HCT116 (cell line): ENCODE data around the gene BPIFA1. TPM values are rescaled to one million over a fixed set of nuclear protein-coding genes. Genes with fewer than 3 reads are reported as not detected.

ENCODE experiments used
- ATAC-seq: fragments of 200-7000 bp; cut with Tn5 transposase; 2 replicates; pipeline ENCODE4 v1.9.1; 2020; ENCODE audit warnings: mild to moderate bottlenecking, moderate library complexity
- BruUV-seq: library from RNA; stranded (reverse); fragments of 400-500 nt; replicated peaks from 2 replicates; lab custom pipeline; 2021; lab: Mats Ljungman, UMichigan
- CTCF ChIA-PET: fragments of 300-600 bp; sonication (Branson Sonifier 250); formaldehyde crosslinking; loops from one replicate; lab custom pipeline; 2021; ENCODE audit warnings: antibody characterized with exemption; lab: Charles Lee
- POLR2A ChIA-PET: fragments of 300-600, 350-600 bp; sonication (Branson Sonifier 250); formaldehyde crosslinking; loops from one replicate; lab custom pipeline; 2021; ENCODE audit warnings: antibody characterized with exemption; lab: Charles Lee
- RAD21 ChIA-PET, 2 experiments: fragments of 300-600 bp; sonication (Branson Sonifier 250); formaldehyde crosslinking; loops; one replicate each; lab custom pipeline; 2023; ENCODE audit warnings: low total read pairs in 2 of 2; ENCODE audit not compliant: uncharacterized antibody in 2 of 2, unreplicated experiment in 2 of 2, low non-redundant PET in 1 of 2; lab: Charles Lee
- DNase-seq: peaks from one replicate; pipeline ENCODE4 v3.0.0-alpha.2; 2010; ENCODE audit warnings: low read depth, low spot score
- H2AFZ ChIP-seq: fragments of 200-600 bp; shearing (Covaris generic), sonication (generic); 2 replicates; pipeline ENCODE4 v1.6.1; 2017; ENCODE audit warnings: low read depth, mixed run types, mixed read lengths, antibody characterized with exemption, low read length; ENCODE audit not compliant: poor library complexity, severe bottlenecking
- H3K27ac ChIP-seq: 2 replicates; pipeline ENCODE4 v1.5.1; 2012; ENCODE audit warnings: low read depth, low read length
- H3K27me3 ChIP-seq: fragments of 200-600 bp; sonication (generic); 2 replicates; pipeline ENCODE4 v1.6.1; 2016; ENCODE audit warnings: mixed run types, low read length, mixed read lengths; ENCODE audit not compliant: insufficient read depth
- H3K36me3 ChIP-seq, 2 experiments: fragments of 200-500 bp in 1 of 2; fragments of 200-600 bp in 1 of 2; sonication (Bioruptor generic) in 1 of 2; sonication (generic) in 1 of 2; 2 replicates each; pipeline versions ENCODE4 v1.5.1 to v1.6.1; 2014 to 2016; ENCODE audit warnings: low read length in 2 of 2, inconsistent platforms in 1 of 2, mixed read lengths in 1 of 2, mixed run types in 1 of 2; ENCODE audit not compliant: insufficient read depth in 2 of 2, control insufficient read depth in 1 of 2
- H3K4me1 ChIP-seq, 2 experiments: fragments of 200-600 bp in 1 of 2; sonication (generic) in 1 of 2; 2 replicates each; pipeline versions ENCODE4 v1.5.1 to v1.6.1; 2012 to 2017; ENCODE audit warnings: low read length in 2 of 2, inconsistent platforms in 1 of 2, mild to moderate bottlenecking in 1 of 2, mixed read lengths in 1 of 2, mixed run types in 1 of 2, moderate library complexity in 1 of 2; ENCODE audit not compliant: insufficient read depth in 2 of 2, control insufficient read depth in 1 of 2
- H3K4me2 ChIP-seq: fragments of 200-600 bp; sonication (generic); 2 replicates; pipeline ENCODE4 v1.6.1; 2017; ENCODE audit warnings: mixed run types, low read length, mixed read lengths
- H3K4me3 ChIP-seq, 2 experiments: fragments of 200-600 bp in 1 of 2; sonication (generic) in 1 of 2; replicated peaks in 1 of 2; 2 replicates each; pipeline ENCODE4 v1.5.1; 2011 to 2016; ENCODE audit warnings: low read length in 2 of 2, control low read depth in 1 of 2, low read depth in 1 of 2, mild to moderate bottlenecking in 1 of 2, mixed read lengths in 1 of 2, mixed run types in 1 of 2
- H3K79me2 ChIP-seq: fragments of 200-600 bp; sonication (generic); 2 replicates; pipeline ENCODE4 v1.6.1; 2017; ENCODE audit warnings: mild to moderate bottlenecking, mixed run types, low read length, moderate library complexity, mixed read lengths; ENCODE audit not compliant: insufficient read depth
- H3K9ac ChIP-seq: fragments of 200-600 bp; sonication (generic); 2 replicates; pipeline ENCODE4 v1.6.1; 2016; ENCODE audit warnings: low read length, mixed read lengths
- H3K9me2 ChIP-seq: fragments of 200-600 bp; sonication (generic), shearing (Covaris generic); 2 replicates; pipeline ENCODE4 v1.6.1; 2017; ENCODE audit warnings: mixed run types, mild to moderate bottlenecking, moderate library complexity; ENCODE audit not compliant: insufficient read depth
- H3K9me3 ChIP-seq, 2 experiments: fragments of 200-500 bp in 1 of 2; fragments of 200-600 bp in 1 of 2; sonication (Bioruptor generic) in 1 of 2; sonication (generic) in 1 of 2; 2 replicates each; pipeline ENCODE4 v1.6.1; 2014 to 2017; ENCODE audit warnings: low read length in 2 of 2, mixed read lengths in 2 of 2, inconsistent platforms in 1 of 2, low read depth in 1 of 2, mild to moderate bottlenecking in 1 of 2, mixed run types in 1 of 2, moderate library complexity in 1 of 2; ENCODE audit not compliant: control insufficient read depth in 1 of 2, insufficient read depth in 1 of 2
- H4K20me1 ChIP-seq: fragments of 200-600 bp; sonication (generic), shearing (Covaris generic); 2 replicates; pipeline ENCODE4 v1.6.1; 2017; ENCODE audit warnings: mixed run types, mild to moderate bottlenecking, moderate library complexity; ENCODE audit not compliant: insufficient read depth
- CEBPB ChIP-seq: IDR thresholded peaks from 2 replicates; pipeline ENCODE4 v1.6.1; 2012; ENCODE audit warnings: low read depth
- EGR1 ChIP-seq: IDR thresholded peaks from 2 replicates; pipeline ENCODE4 v1.6.1; 2012; ENCODE audit warnings: low read depth
- ELF1 ChIP-seq: IDR thresholded peaks from 2 replicates; pipeline ENCODE4 v1.6.1; 2012; ENCODE audit warnings: low read depth, borderline replicate concordance
- EZH2 ChIP-seq: fragments of 200-600 bp; sonication (generic); IDR thresholded peaks from 2 replicates; pipeline ENCODE4 v1.6.1; 2017; ENCODE audit warnings: antibody characterized with exemption, mixed run types
- FOSL1 ChIP-seq: IDR thresholded peaks from 2 replicates; pipeline ENCODE4 v1.6.1; 2012; ENCODE audit warnings: low read depth
- JUND ChIP-seq: IDR thresholded peaks from 2 replicates; pipeline ENCODE4 v1.6.1; 2012
- POLR2A ChIP-seq: IDR thresholded peaks from 2 replicates; pipeline ENCODE4 v1.7.0; 2011; ENCODE audit warnings: borderline replicate concordance; ENCODE audit not compliant: insufficient read depth, insufficient read length; ENCODE audit errors: extremely low read depth
- RAD21 ChIP-seq: IDR thresholded peaks from 2 replicates; pipeline ENCODE4 v1.6.1; 2012; ENCODE audit warnings: low read depth, mild to moderate bottlenecking
- SIN3A ChIP-seq: IDR thresholded peaks from 2 replicates; pipeline ENCODE4 v1.6.1; 2012; ENCODE audit warnings: low read depth
- TCF7L2 ChIP-seq: IDR thresholded peaks from 2 replicates; pipeline ENCODE4 v1.7.0; 2011; ENCODE audit warnings: borderline replicate concordance, inconsistent platforms; ENCODE audit not compliant: insufficient read depth, insufficient read length; ENCODE audit errors: extremely low read depth
- YY1 ChIP-seq: IDR thresholded peaks from 2 replicates; pipeline ENCODE4 v1.6.1; 2011; ENCODE audit warnings: low read length, low read depth, moderate library complexity, mild to moderate bottlenecking; ENCODE audit not compliant: insufficient replicate concordance; ENCODE audit errors: extremely low read depth
- ZNF274 ChIP-seq: fragments of 200-500 bp; sonication (Bioruptor generic); IDR thresholded peaks from 2 replicates; pipeline ENCODE4 v1.6.1; 2014; ENCODE audit warnings: mild to moderate bottlenecking, low read depth, low read length, inconsistent platforms
- intact Hi-C: fragments of 100-400 bp; cut with micrococcal nuclease; formaldehyde crosslinking; loops from 2 replicates; pipeline ENCODE4 v1.10.0; 2022
- total RNA-seq: library from RNA; stranded (reverse); gene quantifications from one replicate; pipeline ENCODE4 v1.2.1, GENCODE V29; 2021; ENCODE audit not compliant: unreplicated experiment
- TF ChIP-seq, protein P1 (sequence below): IDR thresholded peaks from 2 replicates; pipeline ENCODE4 v1.6.1; 2012
- TF ChIP-seq, protein P2 (sequence below): IDR thresholded peaks from 2 replicates; pipeline ENCODE4 v1.6.1; 2011; ENCODE audit warnings: mild to moderate bottlenecking, low read length, moderate library complexity; ENCODE audit not compliant: insufficient replicate concordance; ENCODE audit errors: extremely low read depth
- TF ChIP-seq, protein P3 (sequence below): IDR thresholded peaks from 2 replicates; pipeline ENCODE4 v1.6.1; 2012; ENCODE audit warnings: low read depth

Gene BPIFA1
- total RNA-seq, 1 experiment from 2014 or later = not detected

DNA sequence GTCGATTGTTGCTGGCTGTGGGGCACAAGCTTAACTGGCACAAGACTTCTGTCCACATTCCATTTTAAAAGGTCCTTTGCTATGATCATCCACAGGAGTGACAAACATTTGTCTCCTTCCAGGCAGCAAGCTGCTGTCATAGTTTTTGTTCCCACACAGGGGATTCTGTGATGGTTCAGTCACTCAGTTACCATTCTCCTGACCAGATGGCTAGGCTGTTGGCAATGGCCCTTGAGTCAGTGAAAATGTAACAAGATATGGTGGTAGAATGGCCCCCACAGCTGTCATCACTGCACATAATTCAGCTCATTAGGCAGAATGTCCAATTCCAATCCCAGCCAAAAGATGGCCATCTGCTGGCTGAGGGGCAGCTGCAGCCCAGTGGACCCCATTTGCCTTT lies 13.7 kb downstream of the BPIFA1 start:
- Histone ChIP-seq H3K9ac (no peak overlapping the region), H3K79me2 (no peaks in the 10 kb centered on the region), H3K4me2 (no peak overlapping the region), H3K27me3 (no peaks in the 10 kb centered on the region), H3K4me1 (no peaks in the 10 kb centered on the region), H3K27ac (no peak overlapping the region), H4K20me1 (no peaks in the 10 kb centered on the region), H3K36me3 (no peaks in the 10 kb centered on the region), H3K4me3 (no peak overlapping the region), H3K9me2 (no peaks in the 10 kb centered on the region), H3K9me3 (no peaks in the 10 kb centered on the region), H2AFZ (no peak overlapping the region)
- ATAC-seq (no peak), DNase-seq (no peak)
- intact Hi-C loops = no loop called here
- ChIA-PET RAD21 (no interaction called here), CTCF (no interaction called here), POLR2A (no interaction called here)
- BruUV-seq = no TSS peak
- TF ChIP-seq ELF1 (no peak), FOSL1 (no peak), TCF7L2 (no peak), JUND (no peak), EZH2 (no peak), ZNF274 (no peak)
- TF ChIP-seq, protein P1, sequence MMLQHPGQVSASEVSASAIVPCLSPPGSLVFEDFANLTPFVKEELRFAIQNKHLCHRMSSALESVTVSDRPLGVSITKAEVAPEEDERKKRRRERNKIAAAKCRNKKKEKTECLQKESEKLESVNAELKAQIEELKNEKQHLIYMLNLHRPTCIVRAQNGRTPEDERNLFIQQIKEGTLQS = no peak

- Histone ChIP-seq H3K9ac (no peak overlapping the region), H3K79me2 (no peaks in the 10 kb centered on the region), H3K36me3 (no peaks in the 10 kb centered on the region), H3K27me3 (no peaks in the 10 kb centered on the region), H4K20me1 (no peaks in the 10 kb centered on the region), H3K9me3 (no peaks in the 10 kb centered on the region), H3K4me1 (no peaks in the 10 kb centered on the region), H2AFZ (no peak overlapping the region), H3K4me2 (no peak overlapping the region), H3K27ac (no peak overlapping the region), H3K9me2 (no peaks in the 10 kb centered on the region), H3K4me3 (no peak overlapping the region)
- CTCF ChIA-PET = no interaction called here
- POLR2A ChIA-PET = no interaction called here
- intact Hi-C loops = no loop called here
- DNase-seq = no peak
- no TSS peak for BruUV-seq
- TF ChIP-seq ELF1 (no peak), TCF7L2 (no peak), POLR2A (no peak), RAD21 (no peak), CEBPB (no peak), EGR1 (no peak), SIN3A (no peak), FOSL1 (no peak), YY1 (no peak)
- TF ChIP-seq, protein P2, sequence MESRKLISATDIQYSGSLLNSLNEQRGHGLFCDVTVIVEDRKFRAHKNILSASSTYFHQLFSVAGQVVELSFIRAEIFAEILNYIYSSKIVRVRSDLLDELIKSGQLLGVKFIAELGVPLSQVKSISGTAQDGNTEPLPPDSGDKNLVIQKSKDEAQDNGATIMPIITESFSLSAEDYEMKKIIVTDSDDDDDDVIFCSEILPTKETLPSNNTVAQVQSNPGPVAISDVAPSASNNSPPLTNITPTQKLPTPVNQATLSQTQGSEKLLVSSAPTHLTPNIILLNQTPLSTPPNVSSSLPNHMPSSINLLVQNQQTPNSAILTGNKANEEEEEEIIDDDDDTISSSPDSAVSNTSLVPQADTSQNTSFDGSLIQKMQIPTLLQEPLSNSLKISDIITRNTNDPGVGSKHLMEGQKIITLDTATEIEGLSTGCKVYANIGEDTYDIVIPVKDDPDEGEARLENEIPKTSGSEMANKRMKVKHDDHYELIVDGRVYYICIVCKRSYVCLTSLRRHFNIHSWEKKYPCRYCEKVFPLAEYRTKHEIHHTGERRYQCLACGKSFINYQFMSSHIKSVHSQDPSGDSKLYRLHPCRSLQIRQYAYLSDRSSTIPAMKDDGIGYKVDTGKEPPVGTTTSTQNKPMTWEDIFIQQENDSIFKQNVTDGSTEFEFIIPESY = no peak
- TF ChIP-seq, protein P3, sequence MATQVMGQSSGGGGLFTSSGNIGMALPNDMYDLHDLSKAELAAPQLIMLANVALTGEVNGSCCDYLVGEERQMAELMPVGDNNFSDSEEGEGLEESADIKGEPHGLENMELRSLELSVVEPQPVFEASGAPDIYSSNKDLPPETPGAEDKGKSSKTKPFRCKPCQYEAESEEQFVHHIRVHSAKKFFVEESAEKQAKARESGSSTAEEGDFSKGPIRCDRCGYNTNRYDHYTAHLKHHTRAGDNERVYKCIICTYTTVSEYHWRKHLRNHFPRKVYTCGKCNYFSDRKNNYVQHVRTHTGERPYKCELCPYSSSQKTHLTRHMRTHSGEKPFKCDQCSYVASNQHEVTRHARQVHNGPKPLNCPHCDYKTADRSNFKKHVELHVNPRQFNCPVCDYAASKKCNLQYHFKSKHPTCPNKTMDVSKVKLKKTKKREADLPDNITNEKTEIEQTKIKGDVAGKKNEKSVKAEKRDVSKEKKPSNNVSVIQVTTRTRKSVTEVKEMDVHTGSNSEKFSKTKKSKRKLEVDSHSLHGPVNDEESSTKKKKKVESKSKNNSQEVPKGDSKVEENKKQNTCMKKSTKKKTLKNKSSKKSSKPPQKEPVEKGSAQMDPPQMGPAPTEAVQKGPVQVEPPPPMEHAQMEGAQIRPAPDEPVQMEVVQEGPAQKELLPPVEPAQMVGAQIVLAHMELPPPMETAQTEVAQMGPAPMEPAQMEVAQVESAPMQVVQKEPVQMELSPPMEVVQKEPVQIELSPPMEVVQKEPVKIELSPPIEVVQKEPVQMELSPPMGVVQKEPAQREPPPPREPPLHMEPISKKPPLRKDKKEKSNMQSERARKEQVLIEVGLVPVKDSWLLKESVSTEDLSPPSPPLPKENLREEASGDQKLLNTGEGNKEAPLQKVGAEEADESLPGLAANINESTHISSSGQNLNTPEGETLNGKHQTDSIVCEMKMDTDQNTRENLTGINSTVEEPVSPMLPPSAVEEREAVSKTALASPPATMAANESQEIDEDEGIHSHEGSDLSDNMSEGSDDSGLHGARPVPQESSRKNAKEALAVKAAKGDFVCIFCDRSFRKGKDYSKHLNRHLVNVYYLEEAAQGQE = no peak
- TF ChIP-seq, protein P1 = no peak
- ATAC-seq = no peak
- RAD21 ChIA-PET = no interaction called here
These were observed 14.9 kb downstream of the BPIFA1 start for GRCh38 chr20:33250666-33251065.
